GM12878 (cell line): ENCODE data around the gene SLC26A8. TPM values are rescaled to one million over a fixed set of nuclear protein-coding genes. Genes with fewer than 3 reads are reported as not detected.

ENCODE experiments used
- BMI1 ChIP-seq: fragments of 450-650 bp; IDR thresholded peaks from 2 replicates; pipeline ENCODE4 v1.6.1; 2016; ENCODE audit warnings: mild to moderate bottlenecking, moderate library complexity, borderline replicate concordance
- HDAC2 ChIP-seq: fragments of 200-600 bp; sonication (generic); IDR thresholded peaks from 2 replicates; pipeline ENCODE4 v1.6.1; 2017
- IRF4 ChIP-seq: IDR thresholded peaks from 2 replicates; pipeline ENCODE4 v1.6.1; 2011; ENCODE audit warnings: low read depth, low read length
- PML ChIP-seq: IDR thresholded peaks from 2 replicates; pipeline ENCODE4 v1.6.1; 2012; ENCODE audit warnings: low read length, inconsistent platforms
- RELA ChIP-seq: fragments of 450-650 bp; IDR thresholded peaks from 2 replicates; pipeline ENCODE4 v1.8.0; 2014; ENCODE audit warnings: borderline replicate concordance; ENCODE audit not compliant: partially characterized antibody
- SUPT20H ChIP-seq: IDR thresholded peaks from 2 replicates; pipeline ENCODE4 v1.6.1; 2011; ENCODE audit warnings: low read depth, mild to moderate bottlenecking, low read length, moderate library complexity, borderline replicate concordance; ENCODE audit not compliant: control insufficient read depth
- polyA plus RNA-seq, 11 experiments: library from polyadenylated mRNA; depleted of rRNA in 4 of 11; unstranded in 6 of 11; stranded (reverse) in 5 of 11; fragments of >200 nt; fragmentation: Nextera tagmentation in 4 of 11; fragmentation: Illumina TruSeq in 1 of 11; extraction: Ambion mirVana in 4 of 11; extraction: Trizol in 1 of 11; gene quantifications; 1 replicate in 1 of 11; 2 replicates in 10 of 11; pipeline versions ENCODE4 v1.2.1 to v1.2.3, GENCODE V29; 2011 to 2016; ENCODE audit warnings: inconsistent platforms in 2 of 11, missing spikeins in 2 of 11, low read depth in 1 of 11
- total RNA-seq, 4 experiments: library from RNA; depleted of rRNA in 3 of 4; stranded (reverse); fragments of >200 nt in 3 of 4; fragmentation: Illumina TruSeq in 1 of 4; extraction: Trizol in 1 of 4; gene quantifications; 2 replicates each; pipeline versions ENCODE4 v1.2.1 to v1.2.3, GENCODE V29; 2013 to 2021
- TF ChIP-seq, protein P1 (sequence below): IDR thresholded peaks from 2 replicates; pipeline ENCODE4 v1.6.1; 2012; ENCODE audit warnings: improper control_type of control experiment, low read depth, low read length; ENCODE audit not compliant: insufficient replicate concordance

Gene SLC26A8
- total and polyA plus RNA-seq, 10 of the 15 experiments (the other 5 are each of a cell fraction or from before 2014, with no cell fraction given): 0.09 to 0.95 (median 0.27) TPM; not detected in 2

DNA sequence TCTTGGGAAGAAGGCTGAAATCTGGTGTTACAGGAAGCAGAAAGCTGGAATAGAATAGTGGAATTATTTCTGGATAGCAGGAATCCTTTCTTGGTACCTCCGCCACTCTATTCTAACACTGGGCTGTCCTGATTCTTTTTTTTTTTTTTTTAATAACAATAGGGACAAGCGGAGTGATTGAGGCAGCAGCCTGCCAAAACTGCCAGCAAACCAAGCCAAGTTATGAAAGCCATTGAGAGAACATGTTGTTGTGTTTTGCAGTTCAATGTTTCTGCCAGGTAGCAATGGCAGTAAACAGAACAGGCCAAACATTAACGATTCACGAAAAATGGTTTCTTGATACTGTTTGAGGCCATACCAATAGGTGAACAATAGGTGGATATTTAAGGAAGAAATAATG, 47.1 kb downstream of the SLC26A8 start (continued):
- TF ChIP-seq IRF4: no peak
- TF ChIP-seq, protein P1, sequence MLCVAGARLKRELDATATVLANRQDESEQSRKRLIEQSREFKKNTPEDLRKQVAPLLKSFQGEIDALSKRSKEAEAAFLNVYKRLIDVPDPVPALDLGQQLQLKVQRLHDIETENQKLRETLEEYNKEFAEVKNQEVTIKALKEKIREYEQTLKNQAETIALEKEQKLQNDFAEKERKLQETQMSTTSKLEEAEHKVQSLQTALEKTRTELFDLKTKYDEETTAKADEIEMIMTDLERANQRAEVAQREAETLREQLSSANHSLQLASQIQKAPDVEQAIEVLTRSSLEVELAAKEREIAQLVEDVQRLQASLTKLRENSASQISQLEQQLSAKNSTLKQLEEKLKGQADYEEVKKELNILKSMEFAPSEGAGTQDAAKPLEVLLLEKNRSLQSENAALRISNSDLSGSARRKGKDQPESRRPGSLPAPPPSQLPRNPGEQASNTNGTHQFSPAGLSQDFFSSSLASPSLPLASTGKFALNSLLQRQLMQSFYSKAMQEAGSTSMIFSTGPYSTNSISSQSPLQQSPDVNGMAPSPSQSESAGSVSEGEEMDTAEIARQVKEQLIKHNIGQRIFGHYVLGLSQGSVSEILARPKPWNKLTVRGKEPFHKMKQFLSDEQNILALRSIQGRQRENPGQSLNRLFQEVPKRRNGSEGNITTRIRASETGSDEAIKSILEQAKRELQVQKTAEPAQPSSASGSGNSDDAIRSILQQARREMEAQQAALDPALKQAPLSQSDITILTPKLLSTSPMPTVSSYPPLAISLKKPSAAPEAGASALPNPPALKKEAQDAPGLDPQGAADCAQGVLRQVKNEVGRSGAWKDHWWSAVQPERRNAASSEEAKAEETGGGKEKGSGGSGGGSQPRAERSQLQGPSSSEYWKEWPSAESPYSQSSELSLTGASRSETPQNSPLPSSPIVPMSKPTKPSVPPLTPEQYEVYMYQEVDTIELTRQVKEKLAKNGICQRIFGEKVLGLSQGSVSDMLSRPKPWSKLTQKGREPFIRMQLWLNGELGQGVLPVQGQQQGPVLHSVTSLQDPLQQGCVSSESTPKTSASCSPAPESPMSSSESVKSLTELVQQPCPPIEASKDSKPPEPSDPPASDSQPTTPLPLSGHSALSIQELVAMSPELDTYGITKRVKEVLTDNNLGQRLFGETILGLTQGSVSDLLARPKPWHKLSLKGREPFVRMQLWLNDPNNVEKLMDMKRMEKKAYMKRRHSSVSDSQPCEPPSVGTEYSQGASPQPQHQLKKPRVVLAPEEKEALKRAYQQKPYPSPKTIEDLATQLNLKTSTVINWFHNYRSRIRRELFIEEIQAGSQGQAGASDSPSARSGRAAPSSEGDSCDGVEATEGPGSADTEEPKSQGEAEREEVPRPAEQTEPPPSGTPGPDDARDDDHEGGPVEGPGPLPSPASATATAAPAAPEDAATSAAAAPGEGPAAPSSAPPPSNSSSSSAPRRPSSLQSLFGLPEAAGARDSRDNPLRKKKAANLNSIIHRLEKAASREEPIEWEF: no peak
- TF ChIP-seq SUPT20H: no peak
- no peak for TF ChIP-seq PML
- TF ChIP-seq RELA: no peak
- TF ChIP-seq HDAC2: no peak
- TF ChIP-seq BMI1: no peak
- TF ChIP-seq, all 136 proteins: peak for 0
